Ammon's horn (tissue), 1 donor: ENCODE data around the gene LCNL1.
A peak's percentile ranks its signal among the peaks of the same experiment; 100 is the strongest.

Experiments used
- DNase-seq: peaks from one replicate; pipeline ENCODE4 v3.0.0-alpha.2; 2016; ENCODE audit warnings: low spot score

Gene LCNL1

DNA sequence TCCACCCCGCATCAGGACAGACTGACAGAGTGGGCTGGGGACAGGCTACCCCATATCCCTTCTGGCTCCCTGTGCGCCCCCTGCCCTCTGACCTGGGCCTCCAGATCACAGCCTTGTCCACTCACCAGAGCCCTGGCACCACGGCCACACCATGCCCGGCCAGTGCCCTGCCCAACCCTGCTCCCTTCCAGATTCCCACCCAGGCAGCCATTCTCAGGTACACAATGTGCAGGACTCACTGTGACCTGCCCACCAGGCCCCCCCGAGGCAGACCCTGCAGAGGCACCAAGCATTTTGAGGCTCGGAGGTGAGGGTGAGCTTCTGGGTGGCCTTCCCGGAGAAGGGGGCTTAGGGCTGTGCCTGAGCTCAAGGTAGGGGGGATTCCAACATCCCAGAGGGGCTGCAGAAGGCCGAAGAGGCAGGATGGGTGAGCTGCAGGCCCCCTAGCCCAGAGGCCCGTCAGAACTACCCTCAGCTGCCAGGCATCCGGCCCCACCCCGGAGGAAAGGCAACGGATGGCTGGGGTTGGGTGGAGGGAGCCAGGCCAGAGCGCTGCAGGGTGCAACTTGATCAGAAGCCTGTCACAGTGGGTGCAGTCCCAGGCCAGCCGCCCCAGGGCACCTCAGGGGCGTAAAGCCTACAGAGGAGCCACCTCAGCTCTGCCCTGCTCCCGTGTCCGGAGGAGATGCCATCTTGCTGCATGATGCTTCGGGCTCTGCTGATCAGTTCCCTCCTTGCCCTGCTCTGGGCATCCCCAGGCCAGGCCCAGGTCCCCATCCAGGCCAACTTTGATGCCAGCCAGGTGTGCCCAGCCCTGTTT lies at the start of gene LCNL1:
TSS of gene LCNL1 (plus strand) at position 762 of the 820 bp plus-strand sequence. CDS start 594 bp downstream, outside the sequence.
- peak; percentile 75 for DNase-seq

DNA sequence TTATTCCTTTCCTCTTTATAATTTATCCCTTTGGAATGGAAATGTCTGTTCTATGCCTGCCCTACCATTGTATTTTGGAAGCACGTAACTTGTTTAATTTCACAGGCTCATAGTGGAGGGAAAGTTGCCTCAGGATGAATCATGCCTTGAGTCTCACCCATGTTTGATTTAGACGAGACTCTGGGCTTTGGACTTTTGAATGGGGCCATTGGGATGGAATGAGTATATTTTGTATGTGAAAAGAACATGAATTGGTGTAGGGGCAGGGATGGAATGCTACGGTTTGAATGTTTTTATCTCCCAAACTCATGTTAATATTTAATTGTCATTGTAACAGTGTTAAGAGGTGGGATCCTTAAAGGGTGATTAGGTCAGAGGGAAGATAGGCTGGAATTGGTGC lies 48.5 kb upstream of the LCNL1 start:
- no peak for DNase-seq

DNA sequence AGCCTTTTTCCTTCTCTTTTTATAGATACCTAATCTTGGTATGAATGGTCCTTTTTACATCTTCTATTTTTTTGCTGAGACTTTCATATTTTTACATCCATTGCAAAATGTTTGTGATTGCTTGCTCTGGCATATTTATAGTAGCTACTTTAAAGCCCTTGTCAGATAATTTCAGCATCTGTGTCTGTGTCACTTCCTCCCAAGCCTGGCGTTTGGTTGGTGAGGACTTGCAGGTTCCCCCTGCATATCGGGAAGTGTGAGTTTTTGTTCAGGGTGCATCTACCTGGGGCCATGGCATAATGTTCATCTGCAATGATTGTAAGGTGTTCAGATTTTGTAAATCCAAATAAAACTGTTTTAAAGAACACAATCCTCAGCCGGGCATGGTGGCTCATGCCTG lies 47.1 kb upstream of the LCNL1 start:
- no peak for DNase-seq

DNA sequence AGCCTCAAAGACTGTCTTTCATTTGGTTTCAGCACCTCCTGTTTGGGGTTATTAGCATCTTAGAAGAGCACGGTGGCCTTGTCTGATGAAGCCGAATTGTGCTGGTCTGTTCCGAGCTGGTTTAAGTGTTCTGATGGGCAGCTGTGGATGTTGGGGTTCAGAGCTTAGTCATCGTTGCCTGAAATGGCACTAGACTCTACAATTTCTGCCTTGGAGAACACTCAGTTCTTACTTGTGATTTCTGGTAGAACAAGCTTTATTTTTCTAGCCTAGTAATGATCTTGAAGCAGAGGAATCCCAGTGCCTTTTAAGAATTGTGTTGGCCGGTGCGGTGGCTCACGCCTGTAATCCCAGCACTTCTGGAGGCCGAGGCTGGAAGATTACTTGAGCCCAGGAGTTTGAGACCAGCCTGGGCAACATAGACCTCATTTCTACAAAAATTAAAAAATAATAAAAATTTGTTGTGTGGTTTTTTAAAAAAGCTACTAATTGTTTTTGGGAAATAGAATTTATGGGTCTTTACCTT lies 46.1 kb upstream of the LCNL1 start:
- peak; percentile 27 for DNase-seq

DNA sequence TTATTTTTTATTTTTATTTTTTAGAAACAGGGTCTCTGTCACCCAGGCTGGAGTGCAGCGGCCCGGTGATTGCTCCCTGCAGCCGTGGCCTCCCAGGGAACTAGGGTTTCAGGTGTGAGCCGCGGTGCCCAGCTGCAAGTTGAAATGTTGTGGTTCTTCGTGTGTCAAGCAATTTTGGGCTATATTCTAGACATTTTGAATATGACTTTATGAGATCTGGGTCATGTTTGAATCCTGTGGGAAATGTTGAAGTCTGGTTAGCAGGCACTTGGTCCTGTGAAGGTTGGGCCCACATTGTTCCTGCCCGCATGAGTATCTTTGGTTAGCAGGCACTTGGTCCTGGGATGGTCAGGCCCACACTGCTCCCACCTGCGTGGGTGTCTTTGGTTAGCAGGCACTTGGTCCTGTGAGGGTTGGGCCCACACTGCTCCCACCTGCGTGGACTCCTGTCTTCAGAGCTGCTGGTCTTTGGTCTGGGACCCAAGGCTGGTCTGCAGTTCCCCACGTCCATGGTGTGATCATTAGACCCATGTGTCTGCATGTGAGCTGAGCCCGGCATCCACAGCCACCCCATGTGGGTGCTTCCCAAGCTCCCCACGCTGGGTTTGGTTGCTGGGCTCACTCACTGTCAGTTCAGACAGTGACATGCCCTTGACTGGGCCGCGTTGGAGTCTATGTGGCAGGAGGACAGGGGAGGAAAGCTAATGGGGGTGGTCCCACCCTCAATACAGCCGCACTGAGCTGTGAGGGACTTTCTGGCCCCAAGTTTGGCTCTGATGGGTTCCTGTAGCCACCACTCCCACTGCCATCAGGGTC lies 45.4 kb upstream of the LCNL1 start:
- no peak for DNase-seq

DNA sequence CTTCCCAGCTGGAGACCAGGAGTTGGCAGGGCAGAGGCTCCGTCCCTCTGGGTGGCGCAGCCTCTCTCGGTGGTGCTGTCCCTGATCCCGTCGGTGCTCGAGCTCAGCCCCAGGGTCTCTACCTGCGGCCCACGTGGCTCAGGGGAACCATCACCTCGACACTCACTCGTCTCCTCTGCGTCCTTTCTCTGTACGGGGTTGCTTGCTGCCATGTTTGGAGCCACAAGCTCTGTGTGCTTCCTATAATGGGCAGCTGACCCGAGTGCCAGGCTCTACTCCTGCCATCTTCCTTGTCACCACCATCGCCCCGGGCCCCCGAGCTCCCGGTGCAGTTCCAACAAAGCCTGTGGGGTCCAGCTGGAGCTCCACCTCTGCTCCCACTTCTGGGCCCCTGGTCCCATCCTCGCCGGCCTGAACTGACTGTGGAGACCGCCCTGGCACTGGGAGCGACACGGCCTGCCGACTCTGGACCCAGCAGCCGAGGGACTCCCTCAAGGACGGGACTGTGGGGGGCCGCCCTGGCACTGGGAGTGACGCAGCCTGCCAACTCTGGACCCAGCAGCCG lies 43.3 kb upstream of the LCNL1 start:
- no peak for DNase-seq

DNA sequence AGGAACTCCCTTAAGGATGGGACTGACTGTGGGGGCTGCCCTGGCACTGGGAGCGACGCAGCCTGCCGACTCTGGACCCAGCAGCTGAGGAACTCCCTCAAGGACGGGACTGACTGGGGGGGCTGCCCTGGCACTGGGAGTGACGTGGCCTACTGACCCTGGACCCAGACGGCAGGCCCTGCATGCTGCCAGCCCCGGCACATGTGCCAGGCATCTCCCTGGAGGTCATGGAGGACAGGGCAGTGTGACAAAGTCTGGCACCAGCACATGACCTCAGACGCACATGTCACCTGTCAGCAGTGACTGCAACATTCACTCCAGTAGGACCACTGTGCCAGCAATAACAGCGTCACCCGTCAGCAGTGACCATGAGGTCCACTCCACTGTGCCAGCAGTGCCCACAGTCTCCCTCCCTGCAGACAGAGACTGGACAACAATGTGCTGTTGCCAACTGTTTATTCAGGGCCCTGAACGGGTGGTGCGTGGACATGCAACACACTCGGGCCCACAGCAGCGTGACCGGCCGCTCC lies 42.7 kb upstream of the LCNL1 start:
- peak; percentile 89 for DNase-seq

DNA sequence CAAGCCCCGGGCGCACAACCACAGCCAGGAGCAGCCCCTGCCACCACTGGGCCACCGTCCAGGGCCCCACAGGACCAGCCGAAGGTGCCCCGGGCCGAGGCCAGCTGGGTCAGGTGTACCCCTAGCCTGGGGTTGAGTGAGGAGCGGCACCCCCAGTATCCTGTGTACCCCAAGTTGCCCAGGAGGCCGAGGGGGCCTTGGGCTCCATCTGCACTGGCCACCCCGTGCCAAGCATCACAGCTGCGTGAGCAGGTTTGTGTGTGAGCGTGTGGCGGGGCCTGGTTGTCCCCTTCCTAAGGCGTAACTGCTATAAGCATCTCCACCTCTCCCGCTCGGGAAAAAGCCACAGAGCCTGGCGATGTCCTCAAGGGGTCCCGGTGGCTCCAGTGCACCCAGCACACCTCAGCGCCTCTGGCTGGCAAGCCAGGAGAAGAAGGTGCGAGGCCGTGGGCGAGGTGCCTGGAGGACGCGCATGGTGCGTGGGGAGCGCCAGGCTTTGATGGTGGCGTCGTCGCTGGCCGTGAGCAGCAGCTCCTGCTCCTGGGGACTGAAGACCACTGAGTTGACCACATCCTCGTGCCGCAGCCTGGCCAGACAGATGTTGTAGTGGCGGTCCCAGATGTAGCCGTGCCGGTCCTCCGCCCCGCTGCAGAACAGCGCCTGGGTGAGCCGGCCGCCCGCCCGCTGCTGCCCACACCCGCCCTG lies 42.1 kb upstream of the LCNL1 start:
- no peak for DNase-seq

DNA sequence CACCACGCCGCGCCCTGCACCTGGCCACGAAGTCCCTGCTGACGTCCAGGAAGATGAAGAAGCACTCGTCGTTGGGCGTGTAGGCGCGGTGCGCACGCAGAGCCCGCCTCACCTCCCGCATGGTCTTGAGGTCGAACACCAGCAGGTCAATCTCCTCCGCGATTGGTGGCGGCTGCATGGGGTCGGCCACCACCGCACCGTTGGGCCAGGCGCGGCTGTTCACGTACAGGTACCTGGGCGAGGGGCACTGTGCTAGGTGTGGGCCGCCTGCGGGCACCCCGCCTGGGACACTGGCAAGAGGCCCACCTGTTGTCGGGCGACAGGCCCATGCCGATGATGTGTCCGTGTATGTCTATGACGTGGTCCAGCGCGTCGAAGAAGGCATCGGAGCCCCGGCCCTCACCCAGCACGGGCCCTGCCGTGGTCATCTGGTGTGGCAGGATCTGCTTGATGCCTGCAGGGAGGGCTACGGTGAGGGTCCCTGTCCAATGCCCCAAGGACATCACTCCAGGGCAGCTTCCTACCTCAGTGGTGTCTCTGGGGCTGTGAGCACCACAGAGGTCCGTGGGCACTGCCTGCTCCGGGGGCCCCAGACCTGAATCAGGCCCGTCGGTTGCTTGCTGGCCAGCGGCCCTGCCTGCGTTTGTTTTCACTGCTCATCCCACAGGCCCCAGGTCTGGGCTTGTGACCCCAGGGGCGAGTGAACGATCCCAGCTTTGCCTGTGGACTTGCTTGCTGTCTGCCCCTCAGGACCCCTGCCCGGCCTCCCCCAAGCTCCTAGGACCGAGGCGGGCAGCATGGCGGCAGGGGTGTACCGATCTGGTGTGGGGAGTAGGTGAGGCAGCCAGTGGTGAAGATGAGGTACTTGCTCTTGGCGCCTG lies 41.3 kb upstream of the LCNL1 start:
- DNase-seq, result no peak

DNA sequence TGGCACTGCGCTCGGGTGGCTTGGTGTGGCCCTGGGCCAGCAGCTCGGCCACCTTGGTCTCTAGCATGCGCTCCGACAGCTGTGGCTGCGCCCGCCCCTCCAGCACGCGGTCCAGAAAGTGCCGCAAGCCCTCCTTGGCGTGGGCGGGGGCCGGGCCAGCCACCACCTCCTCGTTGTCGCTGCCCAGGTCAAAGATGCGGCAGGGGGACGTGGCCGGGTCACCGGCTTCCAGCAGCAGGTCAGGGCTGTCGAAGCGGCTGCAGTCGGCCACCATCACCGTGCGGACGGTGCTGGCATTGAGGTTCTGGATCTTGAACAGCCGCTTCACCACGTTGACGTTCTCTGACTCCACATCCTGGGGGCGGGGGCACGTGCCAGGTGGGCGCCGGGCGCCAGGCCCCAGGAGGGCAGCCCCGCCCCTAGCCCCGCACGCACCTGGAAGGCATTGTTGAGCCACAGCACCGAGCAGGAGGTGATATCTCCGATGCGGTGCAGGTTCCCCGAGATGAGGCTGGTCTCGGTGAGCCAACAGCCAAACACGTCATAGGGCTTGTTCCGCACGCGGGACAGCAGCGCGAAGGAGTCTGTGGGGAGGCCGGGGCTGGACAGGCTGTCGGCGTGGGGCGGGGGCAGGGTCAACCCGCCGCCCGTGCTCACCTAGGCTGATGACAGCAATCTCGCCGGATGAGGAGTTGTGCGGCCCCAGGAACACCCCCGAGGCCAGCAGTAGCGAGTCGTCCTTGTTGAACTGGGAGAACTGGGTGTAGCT lies 40.5 kb upstream of the LCNL1 start:
- DNase-seq, result no peak

DNA sequence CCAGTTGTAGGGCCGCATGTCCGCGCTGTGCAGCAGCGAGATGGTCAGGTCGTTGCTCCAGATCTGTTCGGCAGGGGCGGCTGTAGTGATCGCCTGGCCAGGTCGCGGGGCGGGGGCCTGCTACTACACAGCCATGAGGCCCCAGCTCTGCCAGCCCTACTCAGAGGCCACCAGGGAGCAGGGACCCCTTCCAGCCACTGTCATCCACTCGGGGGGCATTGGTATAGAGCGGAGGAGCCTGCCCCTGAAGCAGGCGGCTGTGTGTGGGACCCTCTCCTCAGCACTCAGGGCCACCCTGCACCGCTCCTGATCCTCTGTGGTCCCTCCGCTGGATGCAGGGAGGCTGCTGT lies 39.9 kb upstream of the LCNL1 start:
- no peak for DNase-seq

DNA sequence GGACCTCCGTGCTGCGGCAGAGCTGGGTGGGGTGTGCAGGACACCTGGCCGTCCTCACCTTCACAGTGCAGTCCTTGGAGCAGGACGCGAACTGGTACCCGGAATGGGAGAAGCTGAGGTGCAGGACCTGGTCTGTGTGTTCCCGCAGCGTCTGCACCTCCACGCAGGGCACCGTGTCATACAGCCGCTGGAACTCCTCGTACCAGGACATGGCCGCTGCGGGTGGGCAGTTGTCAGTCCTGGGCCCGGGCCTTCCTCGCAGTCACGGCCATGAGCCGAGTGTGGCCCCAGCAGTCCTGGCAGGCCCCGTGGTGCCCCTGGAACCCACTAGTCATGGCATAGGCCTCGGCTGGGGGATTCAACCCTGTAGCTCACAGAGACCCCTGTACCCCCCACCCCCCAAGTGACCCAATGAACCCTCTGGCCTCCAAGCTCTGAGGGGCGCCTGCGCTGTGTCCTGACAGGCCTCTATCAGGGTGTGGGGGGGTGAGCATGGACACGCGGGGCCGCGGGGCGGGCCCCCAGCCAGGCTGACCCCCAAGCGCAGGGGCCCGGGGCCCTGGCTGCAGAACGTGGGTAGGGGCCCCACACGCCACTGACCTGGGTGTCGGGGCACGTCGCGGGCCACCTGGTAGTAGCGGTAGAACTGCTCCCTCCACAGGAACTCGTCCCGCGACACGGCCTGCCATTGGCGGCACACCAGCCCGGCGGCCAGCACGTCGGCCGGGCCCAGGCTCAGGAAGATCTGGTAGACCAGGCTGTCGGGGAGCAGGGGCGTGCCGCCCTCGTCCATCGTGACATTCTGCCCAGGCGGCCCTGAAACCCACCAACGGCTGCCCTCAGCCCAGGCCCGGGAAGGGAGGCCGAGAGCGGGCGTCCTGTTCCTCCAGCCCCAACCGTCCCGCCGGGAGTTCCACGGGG lies 39.2 kb upstream of the LCNL1 start:
- DNase-seq, result no peak

DNA sequence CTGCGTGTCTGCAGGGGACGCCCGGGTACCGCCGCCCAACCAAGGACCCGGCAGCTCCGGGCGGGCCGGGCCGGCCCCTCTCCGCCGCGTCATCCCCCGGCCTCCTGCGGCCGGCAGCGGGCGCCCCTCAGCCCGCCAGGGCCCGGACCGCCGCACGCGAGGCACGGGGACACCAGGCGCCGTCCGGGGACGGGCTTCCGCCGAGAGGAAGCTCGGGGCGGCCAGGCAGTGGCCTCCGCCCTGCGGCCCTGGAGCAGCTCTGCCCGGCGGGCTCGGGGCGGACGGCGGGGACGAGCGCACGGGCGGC lies 38.6 kb upstream of the LCNL1 start:
- no peak for DNase-seq

DNA sequence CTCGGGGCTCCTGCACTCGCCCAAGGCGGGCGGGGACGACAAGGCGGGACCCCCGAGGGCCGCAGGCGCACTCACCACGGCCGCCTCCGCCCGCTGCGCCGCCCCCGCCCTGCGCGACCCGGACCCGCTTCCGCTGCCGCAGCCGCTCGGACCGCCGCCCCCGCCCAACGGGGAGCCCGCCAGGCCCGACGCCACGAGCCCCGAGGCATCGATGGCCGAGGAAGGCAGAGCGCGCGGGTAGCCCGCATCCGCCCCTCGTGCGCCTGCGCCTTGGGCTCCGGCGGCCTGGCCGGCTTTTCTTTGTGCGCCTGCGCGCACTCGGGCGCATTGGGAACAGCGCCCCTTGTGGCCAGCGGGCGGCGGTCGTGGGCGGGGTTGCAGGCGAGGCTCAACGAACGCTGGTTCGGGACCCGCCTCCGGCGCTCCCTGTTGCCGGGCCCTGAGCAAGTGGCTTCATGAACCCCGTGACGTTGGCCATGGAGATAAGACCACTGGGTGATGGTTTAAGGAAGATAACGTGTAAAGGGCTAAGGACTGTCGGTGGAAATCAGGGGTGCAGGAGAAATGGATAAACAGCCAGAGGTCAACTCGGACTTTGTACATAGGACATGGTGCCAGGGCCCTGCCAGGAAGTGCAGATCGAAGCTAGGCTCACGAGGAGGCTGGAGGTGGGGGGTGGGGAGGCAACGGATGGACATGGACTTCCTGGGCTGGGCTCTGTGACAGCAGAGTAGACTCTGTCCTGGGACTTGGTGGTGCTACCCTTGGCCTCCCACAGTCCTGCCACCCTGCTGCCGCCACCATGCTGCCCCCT lies 38.1 kb upstream of the LCNL1 start, which contains the start of the genes C8G and FBXW5:
TSS of gene C8G (plus strand) at position 725 of the 814 bp plus-strand sequence. CDS start at position 803, 78 bp downstream.
TSS of gene FBXW5 (minus strand) at position 220 of the 814 bp plus-strand sequence. CDS start 655 bp downstream, outside the sequence.
- DNase-seq, result peak; percentile 92

DNA sequence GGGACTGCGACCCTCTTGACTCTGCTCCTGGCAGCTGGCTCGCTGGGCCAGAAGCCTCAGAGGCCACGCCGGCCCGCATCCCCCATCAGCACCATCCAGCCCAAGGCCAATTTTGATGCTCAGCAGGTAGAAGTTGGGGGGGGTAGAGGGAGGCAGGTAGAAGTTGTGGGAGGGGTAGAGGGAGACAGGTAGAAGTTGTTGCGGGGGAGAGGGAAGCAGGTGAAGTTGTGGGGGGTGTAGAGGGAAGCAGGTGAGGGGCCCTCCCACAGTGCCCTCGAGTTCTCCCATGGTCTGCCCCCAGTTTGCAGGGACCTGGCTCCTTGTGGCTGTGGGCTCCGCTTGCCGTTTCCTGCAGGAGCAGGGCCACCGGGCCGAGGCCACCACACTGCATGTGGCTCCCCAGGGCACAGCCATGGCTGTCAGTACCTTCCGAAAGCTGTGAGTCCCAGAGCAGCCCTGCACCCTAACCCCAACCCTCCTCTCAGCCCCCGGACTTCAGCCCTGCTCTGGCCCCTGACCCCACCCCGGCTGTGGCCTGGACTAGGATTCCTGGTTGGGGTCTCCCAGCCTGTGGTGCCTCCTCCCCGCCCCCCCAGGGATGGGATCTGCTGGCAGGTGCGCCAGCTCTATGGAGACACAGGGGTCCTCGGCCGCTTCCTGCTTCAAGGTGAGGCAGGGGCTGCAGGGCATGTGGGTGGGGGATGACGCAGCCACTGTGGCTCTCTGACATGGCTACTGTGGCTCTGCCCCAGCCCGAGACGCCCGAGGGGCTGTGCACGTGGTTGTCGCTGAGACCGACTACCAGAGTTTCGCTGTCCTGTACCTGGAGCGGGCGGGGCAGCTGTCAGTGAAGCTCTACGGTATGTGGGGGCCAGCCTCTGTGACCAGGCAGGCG lies 37.2 kb upstream of the LCNL1 start:
- no peak for DNase-seq

DNA sequence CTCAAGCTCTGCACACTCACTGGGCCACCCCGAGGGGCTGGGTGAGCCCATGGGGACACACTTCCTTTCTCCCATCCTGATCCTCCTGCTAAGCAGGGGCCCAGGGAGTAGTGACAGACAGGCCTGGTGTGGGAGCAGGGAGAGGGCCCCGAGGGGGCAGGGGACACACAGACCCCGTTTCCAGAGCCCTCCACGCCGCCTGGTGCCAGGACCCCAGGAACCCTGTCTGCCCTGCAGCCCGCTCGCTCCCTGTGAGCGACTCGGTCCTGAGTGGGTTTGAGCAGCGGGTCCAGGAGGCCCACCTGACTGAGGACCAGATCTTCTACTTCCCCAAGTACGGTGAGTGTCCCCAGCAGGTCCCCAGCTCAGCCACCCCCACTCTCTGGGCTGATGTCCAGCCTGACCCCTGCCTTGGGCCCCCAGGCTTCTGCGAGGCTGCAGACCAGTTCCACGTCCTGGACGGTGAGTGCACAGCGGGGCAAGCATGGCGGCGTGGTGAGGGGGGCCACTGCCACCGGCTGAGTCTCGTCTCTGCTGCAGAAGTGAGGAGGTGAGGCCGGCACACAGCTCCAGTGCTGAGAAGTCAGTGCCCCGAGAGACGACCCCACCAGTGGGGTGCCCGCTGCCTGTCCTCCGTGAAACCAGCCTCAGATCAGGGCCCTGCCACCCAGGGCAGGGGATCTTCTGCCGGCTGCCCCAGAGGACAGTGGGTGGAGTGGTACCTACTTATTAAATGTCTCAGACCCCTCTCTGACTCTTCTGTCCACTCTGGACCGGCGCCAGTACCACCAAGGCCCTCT lies 36.4 kb upstream of the LCNL1 start:
- DNase-seq, result no peak
